Adrenal gland (tissue), 12 donors: Measurements from ENCODE around the gene ALDH1A1. TPM values are rescaled to one million over a fixed set of nuclear protein-coding genes. Genes with fewer than 3 reads are reported as not detected.

Experiments used
- DNase-seq, 7 donors: peaks; one replicate each; pipeline ENCODE4 v3.0.0-alpha.2; 2019 to 2020
- H3K27ac ChIP-seq, 5 donors: fragments of 200-600 bp; sonication (generic) in 4 of 5; 1 replicate in 3 of 5; 2 replicates in 2 of 5; pipeline versions ENCODE4 v1.5.1 to v1.8.0; 2016 to 2020; ENCODE audit warnings: mild to moderate bottlenecking in 1 of 5
- H3K27me3 ChIP-seq: fragments of 200-600 bp; 2 replicates; pipeline ENCODE4 v1.8.0; 2021
- H3K36me3 ChIP-seq, 2 donors: fragments of 200-600 bp; replicated peaks in 1 of 2; 1 replicate in 1 of 2; 2 replicates in 1 of 2; pipeline versions ENCODE4 v1.5.1 to v1.8.0; 2018 to 2022
- H3K4me1 ChIP-seq, 2 donors: fragments of 200-600 bp; replicated peaks in 1 of 2; 1 replicate in 1 of 2; 2 replicates in 1 of 2; pipeline versions ENCODE4 v1.5.1 to v1.8.0; 2018 to 2021
- H3K4me3 ChIP-seq, 4 donors: fragments of 200-600 bp; sonication (generic) in 3 of 4; one replicate each; pipeline ENCODE4 v1.5.1; 2016 to 2018
- H3K9me3 ChIP-seq, 3 donors: fragments of 200-600 bp; sonication (generic) in 1 of 3; replicated peaks in 1 of 3; 1 replicate in 2 of 3; 2 replicates in 1 of 3; pipeline versions ENCODE4 v1.5.1 to v1.8.0; 2016 to 2021
- POLR2A ChIP-seq, 2 donors: fragments of 450-650 bp; IDR thresholded peaks; one replicate each; pipeline ENCODE4 v1.6.1; 2017; ENCODE audit warnings: antibody characterized with exemption in 2 of 2, mild to moderate bottlenecking in 2 of 2, moderate library complexity in 1 of 2
- WGBS, 4 donors: extraction: QIAGEN DNeasy Blood & Tissue Kit in 2 of 4; methylation state at CpG; one replicate each; pipeline versions ENCODE4 v1.1.5 to v1.1.7; 2013 to 2017; 5-methylcytosine and 5-hydroxymethylcytosine counted together
- intact Hi-C, 2 donors: fragments of 100-400 bp; cut with DNase I; formaldehyde crosslinking; loops; one replicate each; pipeline versions ENCODE4 v1.14.1 to v1.15.0; 2022 to 2023
- polyA plus RNA-seq, 3 donors: library from polyadenylated mRNA; stranded (reverse); fragments of 200-250 nt in 2 of 3; fragments of 350-450 nt in 1 of 3; fragmentation: Illumina TruSeq in 1 of 3; extraction: RNeasy Lipid Tissue Mini Kit (QIAGEN cat#74804) in 1 of 3; gene quantifications; one replicate each; pipeline ENCODE4 v1.2.3, GENCODE V29; 2013 to 2014
- total RNA-seq, 9 donors: library from RNA; depleted of rRNA in 4 of 9; stranded (reverse); fragments of >200 nt in 4 of 9; fragments of 120-200 nt in 1 of 9; fragmentation: NEBNext Ultra II Directional in 1 of 9; extraction: Animal tissue kit (Norgen Biotek cat#: 25700) in 1 of 9; gene quantifications; one replicate each; pipeline versions ENCODE4 v1.1.0 to v1.2.4, GENCODE V29; 2013 to 2023
- TF ChIP-seq, protein P1 (sequence below), 6 experiments: fragments of 450-650 bp in 4 of 6; fragments of 200-600 bp in 2 of 6; sonication (generic) in 1 of 6; IDR thresholded peaks; 1 replicate in 5 of 6; 2 replicates in 1 of 6; pipeline versions ENCODE4 v1.5.1 to v1.8.0; 2016 to 2021; ENCODE audit warnings: antibody characterized with exemption in 6 of 6, mild to moderate bottlenecking in 2 of 6, moderate library complexity in 1 of 6
- donor health status: healthy with polysubstance abuse.
- donor health status: Bipolar disorder and iron deficiency.
- donor health status: DM: yes; HTN: yes; CAD: no.
- donor health status: DM: no; HTN: no; CAD: no.
- donor health status: DM: no; HTN: no; CAD: no.
- donor health status: DM: yes; HTN: yes; CAD: no.

Gene ALDH1A1
- total and polyA plus RNA-seq, 12 donors: 88.7 to 345 (median 186) TPM

DNA sequence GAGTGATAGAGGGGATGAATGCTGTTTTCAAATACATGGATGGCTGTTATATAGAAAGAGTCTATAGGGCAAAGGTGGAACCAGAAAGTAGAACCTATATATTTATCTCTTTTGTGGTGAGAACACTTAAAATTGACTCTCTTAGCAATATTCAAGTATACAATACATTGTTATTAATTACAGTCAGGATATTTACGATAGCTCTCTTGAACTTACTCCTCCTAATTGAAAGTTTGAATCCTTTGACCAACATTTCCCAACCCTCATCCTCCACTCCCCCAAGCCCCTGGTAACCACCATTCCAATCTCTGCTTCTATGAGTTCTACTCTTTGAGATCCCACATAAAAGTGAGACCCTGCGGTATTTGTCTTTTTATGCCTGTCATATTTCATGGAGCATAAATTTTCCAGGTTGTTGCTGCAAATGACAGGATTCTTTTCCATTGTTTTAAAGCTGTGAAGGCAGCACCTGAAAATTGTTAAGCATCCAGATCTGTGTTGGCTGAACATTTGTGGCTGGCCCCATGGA is 41.5 kb downstream of the ALDH1A1 start:
- Histone ChIP-seq H3K36me3 (no peaks in the 10 kb centered on the region), H3K4me1 (peaks cover 0 to 12% of the 10 kb centered on the region in 2 donors), H3K27me3 (no peaks in the 10 kb centered on the region), H3K4me3 (no peak overlapping the region), H3K27ac (no peak overlapping the region), H3K9me3 (no peaks in the 10 kb centered on the region)
- TF ChIP-seq, protein P1, sequence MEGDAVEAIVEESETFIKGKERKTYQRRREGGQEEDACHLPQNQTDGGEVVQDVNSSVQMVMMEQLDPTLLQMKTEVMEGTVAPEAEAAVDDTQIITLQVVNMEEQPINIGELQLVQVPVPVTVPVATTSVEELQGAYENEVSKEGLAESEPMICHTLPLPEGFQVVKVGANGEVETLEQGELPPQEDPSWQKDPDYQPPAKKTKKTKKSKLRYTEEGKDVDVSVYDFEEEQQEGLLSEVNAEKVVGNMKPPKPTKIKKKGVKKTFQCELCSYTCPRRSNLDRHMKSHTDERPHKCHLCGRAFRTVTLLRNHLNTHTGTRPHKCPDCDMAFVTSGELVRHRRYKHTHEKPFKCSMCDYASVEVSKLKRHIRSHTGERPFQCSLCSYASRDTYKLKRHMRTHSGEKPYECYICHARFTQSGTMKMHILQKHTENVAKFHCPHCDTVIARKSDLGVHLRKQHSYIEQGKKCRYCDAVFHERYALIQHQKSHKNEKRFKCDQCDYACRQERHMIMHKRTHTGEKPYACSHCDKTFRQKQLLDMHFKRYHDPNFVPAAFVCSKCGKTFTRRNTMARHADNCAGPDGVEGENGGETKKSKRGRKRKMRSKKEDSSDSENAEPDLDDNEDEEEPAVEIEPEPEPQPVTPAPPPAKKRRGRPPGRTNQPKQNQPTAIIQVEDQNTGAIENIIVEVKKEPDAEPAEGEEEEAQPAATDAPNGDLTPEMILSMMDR (IDR thresholded peaks at IDR 0.05): no peak
- no peak for TF ChIP-seq POLR2A (IDR thresholded peaks at IDR 0.05)
- 93 to 100% (median 93%) methylated on average over 2 of the region's 2 CpGs for WGBS, 4 donors
- intact Hi-C loops: no loop called here
- no peak for DNase-seq

GRCh38 chr9:72909428-72909827 is 43.4 kb downstream of the ALDH1A1 start:
- peaks cover 0 to 12% of the 10 kb centered on the region in 2 donors for H3K4me1 ChIP-seq
- TF ChIP-seq, protein P1 (IDR thresholded peaks at IDR 0.05): no peak
- TF ChIP-seq POLR2A (IDR thresholded peaks at IDR 0.05): no peak
- peaks cover 0 to 6% of the 10 kb centered on the region in 2 donors for H3K36me3 ChIP-seq
- no peak overlapping the region for H3K27ac ChIP-seq
- 92 to 95% (median 93%) methylated on average over 3 of the region's 3 CpGs for WGBS, 4 donors
- H3K4me3 ChIP-seq: no peak overlapping the region
- intact Hi-C loops: no loop called here
- no peaks in the 10 kb centered on the region for H3K9me3 ChIP-seq
- H3K27me3 ChIP-seq: no peaks in the 10 kb centered on the region
- DNase-seq: no peak

DNA sequence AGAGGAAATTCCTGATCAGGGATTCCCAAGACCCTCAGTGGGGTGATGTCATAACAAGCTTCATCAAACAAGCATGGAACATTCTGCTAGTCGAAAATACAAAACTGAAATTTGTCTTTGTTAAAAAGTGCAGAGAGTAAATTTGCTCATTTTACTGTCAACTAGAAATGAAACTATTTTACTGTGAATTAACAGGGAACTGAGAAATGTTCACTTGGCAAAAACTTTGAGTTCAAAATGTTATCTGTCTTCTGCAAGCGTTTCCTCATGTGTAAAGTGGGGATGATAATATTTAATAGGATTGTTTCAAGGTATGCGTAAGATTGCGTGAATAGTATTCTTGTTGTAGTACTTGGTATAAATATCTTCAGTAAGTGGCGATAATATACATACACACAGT is 45.4 kb downstream of the ALDH1A1 start:
- no peak for TF ChIP-seq POLR2A (IDR thresholded peaks at IDR 0.05)
- TF ChIP-seq, protein P1 (IDR thresholded peaks at IDR 0.05): no peak
- no peak overlapping the region for H3K4me3 ChIP-seq
- WGBS, 4 donors: 52 to 68% (median 62%) methylated on average over 5 of the region's 5 CpGs
- DNase-seq: no peak
- no peaks in the 10 kb centered on the region for H3K27me3 ChIP-seq
- H3K4me1 ChIP-seq: peaks cover 0 to 6% of the 10 kb centered on the region in 2 donors
- no peaks in the 10 kb centered on the region for H3K9me3 ChIP-seq
- intact Hi-C loops: no loop called here
- H3K36me3 ChIP-seq: peaks cover 0 to 6% of the 10 kb centered on the region in 2 donors
- no peak overlapping the region for H3K27ac ChIP-seq

GRCh38 chr9:72906810-72907209 is 46.0 kb downstream of the ALDH1A1 start:
- WGBS, 4 donors: 58 to 79% (median 71%) methylated on average over 1 of the region's 1 CpG
- intact Hi-C loops: no loop called here
- TF ChIP-seq, protein P1 (IDR thresholded peaks at IDR 0.05): no peak
- no peak for TF ChIP-seq POLR2A (IDR thresholded peaks at IDR 0.05)
- Histone ChIP-seq H3K4me3 (no peak overlapping the region), H3K27me3 (no peaks in the 10 kb centered on the region), H3K4me1 (peaks cover 0 to 6% of the 10 kb centered on the region in 2 donors), H3K9me3 (no peaks in the 10 kb centered on the region), H3K36me3 (peaks cover 0 to 6% of the 10 kb centered on the region in 2 donors), H3K27ac (no peak overlapping the region)
- DNase-seq: no peak
